ENCODE measurements around the gene PPP4R1.
A peak's percentile ranks its signal among the peaks of the same experiment; 100 is the strongest.
"Not testable (repeated sequence)": the region's sequence is repeated elsewhere in the genome, so short reads cannot be mapped to it uniquely, and the experiment has no call there.

Gene PPP4R1

GRCh38 chr18:9628984-9629383 lies 14.6 kb upstream of the PPP4R1 start:
- no peak for DNase-seq (ENCODE audit: low read depth, low spot score)

GRCh38 chr18:9627642-9628041 lies 13.3 kb upstream of the PPP4R1 start:
- DNase-seq (ENCODE audit: low read depth, low spot score) = peak; percentile 69

GRCh38 chr18:9619990-9620389 lies 5.6 kb upstream of the PPP4R1 start:
- no peak for DNase-seq (ENCODE audit: low read depth, low spot score)

GRCh38 chr18:9619545-9619944 lies 5.2 kb upstream of the PPP4R1 start:
- DNase-seq (ENCODE audit: low read depth, low spot score) = no peak

- DNase-seq (ENCODE audit: low read depth, low spot score) = no peak
Observed at GRCh38 chr18:9619056-9619455, 4.7 kb upstream of the PPP4R1 start.

GRCh38 chr18:9617006-9617542 lies 2.7 kb upstream of the PPP4R1 start:
- no peak for DNase-seq (ENCODE audit: low read depth, low spot score)

- no peak for DNase-seq (ENCODE audit: low read depth, low spot score)
Observed at GRCh38 chr18:9616049-9616448, 1.7 kb upstream of the PPP4R1 start.

- no peak for DNase-seq (ENCODE audit: low read depth, low spot score)
Observed at GRCh38 chr18:9615280-9615797, 980 bp upstream of the PPP4R1 start.

GRCh38 chr18:9613550-9614400 lies 584 bp downstream of the PPP4R1 start:
- peak; percentile 63 for DNase-seq (ENCODE audit: low read depth, low spot score)

GRCh38 chr18:9612977-9613376 lies 1.4 kb downstream of the PPP4R1 start:
- DNase-seq (ENCODE audit: low read depth, low spot score) = no peak

GRCh38 chr18:9612215-9612830 lies 2.0 kb downstream of the PPP4R1 start:
- no peak for DNase-seq (ENCODE audit: low read depth, low spot score)

- DNase-seq (ENCODE audit: low read depth, low spot score) = no peak
Observed at GRCh38 chr18:9609190-9609589, 5.2 kb downstream of the PPP4R1 start.

- no peak for DNase-seq (ENCODE audit: low read depth, low spot score)
Observed at GRCh38 chr18:9608728-9609127, 5.6 kb downstream of the PPP4R1 start.

GRCh38 chr18:9608298-9608697 lies 6.1 kb downstream of the PPP4R1 start:
- DNase-seq (ENCODE audit: low read depth, low spot score) = no peak

GRCh38 chr18:9607111-9607510 lies 7.2 kb downstream of the PPP4R1 start:
- DNase-seq (ENCODE audit: low read depth, low spot score) = not testable (repeated sequence)

GRCh38 chr18:9606039-9606438 lies 8.3 kb downstream of the PPP4R1 start:
- DNase-seq (ENCODE audit: low read depth, low spot score) = no peak

- DNase-seq (ENCODE audit: low read depth, low spot score) = no peak
Observed at GRCh38 chr18:9604348-9604747, 10.0 kb downstream of the PPP4R1 start.

- no peak for DNase-seq (ENCODE audit: low read depth, low spot score)
Observed at GRCh38 chr18:9599328-9599727, 15.0 kb downstream of the PPP4R1 start.

GRCh38 chr18:9597609-9598008 lies 16.8 kb downstream of the PPP4R1 start:
- DNase-seq (ENCODE audit: low read depth, low spot score) = no peak

- no peak for DNase-seq (ENCODE audit: low read depth, low spot score)
Observed at GRCh38 chr18:9596843-9597526, 17.4 kb downstream of the PPP4R1 start.

- DNase-seq (ENCODE audit: low read depth, low spot score) = no peak
Observed at GRCh38 chr18:9596226-9596625, 18.1 kb downstream of the PPP4R1 start.
